H1 (cell line): Measurements from ENCODE around the gene TOP3B. TPM values are rescaled to one million over a fixed set of nuclear protein-coding genes. Genes with fewer than 3 reads are reported as not detected.

ENCODE experiments used
- ATF2 ChIP-seq: IDR thresholded peaks from 2 replicates; pipeline ENCODE4 v1.6.1; 2012; ENCODE audit warnings: low read length, inconsistent platforms
- BRCA1 ChIP-seq: IDR thresholded peaks from 2 replicates; pipeline ENCODE4 v1.6.1; 2012; ENCODE audit warnings: low read depth, low read length, improper control_type of control experiment
- CHD7 ChIP-seq: fragments of 300-600 bp; sonication (generic); IDR thresholded peaks from 2 replicates; pipeline ENCODE4 v1.7.1; 2012; ENCODE audit warnings: low read length, moderate library complexity, mild to moderate bottlenecking, inconsistent platforms; ENCODE audit not compliant: insufficient replicate concordance
- GABPA ChIP-seq: IDR thresholded peaks from 2 replicates; pipeline ENCODE4 v1.6.1; 2011; ENCODE audit warnings: mild to moderate bottlenecking, low read length, moderate library complexity, borderline replicate concordance; ENCODE audit not compliant: insufficient read depth
- MAFK ChIP-seq: IDR thresholded peaks from 2 replicates; pipeline ENCODE4 v1.6.1; 2012; ENCODE audit warnings: low read depth, mild to moderate bottlenecking, improper control_type of control experiment, low read length
- NRF1 ChIP-seq: IDR thresholded peaks from 2 replicates; pipeline ENCODE4 v1.6.1; 2011; ENCODE audit warnings: mild to moderate bottlenecking, low read depth, low read length, improper control_type of control experiment
- RAD21 ChIP-seq, 2 experiments: IDR thresholded peaks in 1 of 2; conservative IDR thresholded peaks in 1 of 2; 2 replicates each; pipeline ENCODE4 v1.6.1; 2011; ENCODE audit warnings: low read depth in 2 of 2, low read length in 2 of 2, improper control_type of control experiment in 1 of 2, inconsistent platforms in 1 of 2, mild to moderate bottlenecking in 1 of 2, moderate library complexity in 1 of 2
- SIRT6 ChIP-seq: IDR thresholded peaks from one replicate; pipeline ENCODE4 v1.7.1; 2012; ENCODE audit warnings: low read length, inconsistent platforms
- polyA plus RNA-seq, 7 experiments: library from polyadenylated mRNA; depleted of rRNA in 3 of 7; stranded (reverse) in 5 of 7; unstranded in 2 of 7; fragments of >200 nt in 5 of 7; fragments of 200-250 nt in 2 of 7; gene quantifications; 1 replicate in 5 of 7; 2 replicates in 1 of 7; 4 replicates in 1 of 7; pipeline versions ENCODE4 v1.2.1 to v1.2.3, GENCODE V29; 2011 to 2013; ENCODE audit warnings: missing spikeins in 2 of 7, mixed read lengths in 2 of 7
- total RNA-seq: library from RNA; stranded (reverse); fragmentation: NEBNext Ultra II Directional; extraction: Animal tissue kit (Norgen Biotek cat#: 25700); gene quantifications from 2 replicates; pipeline ENCODE4 v1.2.1, GENCODE V29; 2021

Gene TOP3B
- total and polyA plus RNA-seq, 2 of the 8 experiments (the other 6 are each of a cell fraction or from before 2014, with no cell fraction given), result 30.4 to 52.8 TPM

GRCh38 chr22:22019659-22020424, 37.3 kb upstream of the TOP3B start (continued):
- TF ChIP-seq CHD7, result no peak
- no peak for TF ChIP-seq BRCA1
- TF ChIP-seq GABPA, result no peak
- TF ChIP-seq SIRT6, result no peak
- TF ChIP-seq RAD21 (IDR thresholded peaks at IDR 0.05 in 1 of 2, conservative IDR thresholded peaks at IDR 0.05 in 1 of 2; ENCODE audit: low read depth in 2 of 2, low read length in 2 of 2), result no peak
- TF ChIP-seq MAFK, result no peak
- TF ChIP-seq NRF1, result no peak
- no peak for TF ChIP-seq ATF2
